CD4-positive, alpha-beta T cell treated with Interleukin-15 for 4 hours (primary cell): Measurements from ENCODE around the gene AKIRIN2.

Source experiments
- DNase-seq: peaks from one replicate; pipeline ENCODE4 v3.0.0-alpha.2; 2020; ENCODE audit warnings: low spot score

Gene AKIRIN2

DNA sequence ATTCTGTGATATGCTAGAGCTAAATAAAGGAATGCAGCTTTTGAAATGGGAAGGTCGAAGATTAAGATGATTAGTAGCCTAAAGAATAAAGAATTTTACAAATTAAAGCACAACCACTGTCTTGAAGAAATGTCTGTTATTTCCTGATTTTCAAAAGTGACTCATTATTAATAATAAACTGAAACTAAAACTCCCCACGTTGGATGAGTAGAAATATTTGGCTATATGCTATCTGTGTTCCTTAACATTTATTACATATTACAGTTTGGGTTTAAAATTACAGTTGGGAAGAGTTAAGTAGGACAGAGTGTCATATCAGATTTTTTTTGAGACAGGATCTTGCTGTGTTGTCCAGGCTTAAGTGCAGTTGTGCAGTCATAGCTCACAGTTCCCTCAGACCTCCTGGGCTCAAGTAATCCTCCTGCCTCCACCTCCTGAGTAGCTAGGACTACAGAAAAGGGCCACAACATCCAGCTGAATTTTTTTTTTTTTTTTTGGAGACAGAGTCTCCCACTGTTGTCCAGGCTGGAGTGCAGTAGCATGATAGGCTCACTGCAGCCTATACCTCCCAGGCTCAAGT lies 47.1 kb downstream of the AKIRIN2 start:
- no peak for DNase-seq

DNA sequence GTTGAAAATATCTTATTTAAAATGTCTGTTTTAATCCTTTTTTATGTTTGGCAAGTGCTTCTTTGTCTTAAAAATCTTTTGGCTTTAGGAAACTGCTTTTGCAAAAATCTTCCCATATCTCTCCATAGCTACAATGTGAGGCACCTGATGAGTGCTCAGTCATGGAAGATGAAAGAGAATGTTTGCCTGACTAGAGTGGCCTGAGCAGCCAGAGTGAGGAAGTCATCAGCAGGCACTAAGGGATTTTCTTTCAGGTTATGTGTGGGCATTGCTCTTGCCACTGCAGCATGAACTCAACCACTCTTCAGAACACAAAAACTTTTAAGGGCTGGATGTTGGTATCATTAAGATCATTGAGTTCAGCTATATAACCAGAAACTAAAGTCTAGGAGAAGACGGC lies 47.9 kb downstream of the AKIRIN2 start:
- no peak for DNase-seq

DNA sequence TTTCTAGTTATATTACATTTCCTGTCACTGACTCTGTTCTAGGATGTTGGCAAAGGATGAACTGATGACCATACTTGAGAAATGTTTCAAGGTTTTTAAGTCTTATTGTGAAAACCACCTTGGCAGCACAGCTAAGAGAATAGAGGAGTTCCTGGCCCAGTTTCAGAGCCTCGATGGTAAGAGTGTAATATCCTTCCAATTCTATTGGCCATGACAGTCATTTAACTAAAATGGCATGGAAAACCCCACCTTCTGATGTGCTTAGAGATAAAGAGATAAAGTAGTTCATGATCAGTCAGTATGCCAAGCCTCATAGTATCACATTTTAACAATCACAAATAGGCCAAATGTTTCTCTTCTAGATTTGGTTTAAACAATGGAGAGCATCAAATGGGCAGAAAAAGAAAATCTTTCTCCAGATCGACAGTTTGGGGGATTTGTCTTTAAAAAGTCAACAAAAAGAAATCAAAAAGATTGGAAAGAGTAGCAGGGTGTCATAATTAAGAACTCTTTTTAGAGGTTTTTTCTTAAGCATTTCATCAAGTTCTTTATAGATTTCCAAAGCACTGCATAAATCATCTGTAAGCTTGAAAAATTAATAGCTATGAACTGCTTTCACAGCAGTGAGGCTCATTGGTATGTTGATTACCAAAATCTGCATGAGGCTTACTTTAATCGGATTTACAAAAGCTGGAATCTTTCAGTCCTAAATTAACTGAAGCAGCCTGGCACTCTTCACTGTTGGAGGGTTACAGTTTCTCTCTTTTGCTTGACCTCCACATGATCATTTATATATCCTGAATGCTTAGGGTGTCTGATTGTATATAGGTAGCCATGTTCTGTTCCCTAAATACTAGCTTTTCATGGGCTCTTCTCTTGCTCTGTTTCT lies 48.7 kb downstream of the AKIRIN2 start:
- peak; percentile 10 for DNase-seq

DNA sequence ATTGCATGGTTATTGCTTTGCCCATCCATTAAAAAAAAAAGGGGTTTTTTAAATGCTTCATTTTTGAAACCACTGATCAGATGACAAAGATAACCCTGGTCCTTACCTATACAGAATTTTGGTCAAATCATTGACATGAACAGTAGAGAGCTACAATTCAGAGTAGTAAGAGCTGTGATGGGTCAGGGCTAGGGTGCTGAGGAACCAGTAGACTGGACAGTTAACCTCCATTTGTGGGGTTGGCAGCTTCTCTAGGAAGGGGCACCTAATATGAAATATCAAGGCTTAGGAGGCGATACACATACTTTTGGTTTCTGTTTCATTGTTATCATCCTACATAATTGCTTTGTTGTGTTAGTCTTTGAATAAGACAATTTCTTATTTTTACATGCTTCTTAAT lies 57.0 kb downstream of the AKIRIN2 start:
- DNase-seq: peak; percentile 13

DNA sequence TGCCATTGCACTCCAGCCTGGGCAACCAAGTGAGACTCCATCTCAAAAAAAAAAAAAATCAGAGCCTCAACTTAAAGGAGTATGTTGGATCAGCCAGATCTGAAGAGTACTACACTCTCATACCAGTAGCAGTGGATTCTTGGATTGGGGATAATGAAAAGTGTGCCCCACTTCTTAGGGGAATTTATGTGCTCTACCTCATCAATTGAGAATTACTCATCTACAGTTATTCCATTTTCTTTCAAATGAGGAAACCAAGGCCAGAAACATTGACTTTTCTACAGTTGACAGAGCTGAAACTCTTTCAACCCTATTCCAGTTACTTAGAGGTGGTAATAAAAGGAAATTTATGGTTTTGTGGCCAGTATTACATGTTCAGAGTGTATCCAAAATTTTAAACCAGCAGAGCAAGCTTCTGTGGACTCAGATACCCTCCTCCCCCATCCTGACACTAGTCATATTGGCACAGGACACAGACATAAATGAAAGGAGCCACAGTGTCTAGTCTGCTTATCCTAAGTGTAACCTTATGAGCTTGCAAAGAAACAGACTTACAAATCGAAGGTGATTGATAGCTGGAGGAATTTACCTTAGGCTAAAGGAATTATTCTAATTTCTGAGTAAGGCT lies 60.9 kb downstream of the AKIRIN2 start:
- DNase-seq: no peak

DNA sequence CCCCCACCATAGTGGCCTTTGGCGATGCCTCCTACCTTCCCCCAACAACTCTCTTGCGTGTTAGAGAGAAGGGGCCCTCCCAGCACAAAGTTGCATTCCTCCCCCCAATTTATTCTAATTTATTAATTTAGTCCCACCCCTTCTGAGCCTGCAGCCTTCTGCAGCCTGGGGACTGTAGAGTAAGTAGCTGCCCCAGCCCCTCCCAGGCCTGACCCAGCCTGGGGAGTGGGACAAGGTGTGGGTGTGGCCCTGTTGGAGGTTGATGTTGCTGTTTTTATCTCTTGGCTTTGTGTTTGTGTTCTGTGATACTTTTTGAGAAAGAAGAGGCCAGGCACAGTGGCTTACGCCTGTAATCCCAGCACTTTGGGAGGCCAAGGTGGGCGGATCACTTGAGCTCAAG lies 62.7 kb downstream of the AKIRIN2 start:
- DNase-seq: no peak

DNA sequence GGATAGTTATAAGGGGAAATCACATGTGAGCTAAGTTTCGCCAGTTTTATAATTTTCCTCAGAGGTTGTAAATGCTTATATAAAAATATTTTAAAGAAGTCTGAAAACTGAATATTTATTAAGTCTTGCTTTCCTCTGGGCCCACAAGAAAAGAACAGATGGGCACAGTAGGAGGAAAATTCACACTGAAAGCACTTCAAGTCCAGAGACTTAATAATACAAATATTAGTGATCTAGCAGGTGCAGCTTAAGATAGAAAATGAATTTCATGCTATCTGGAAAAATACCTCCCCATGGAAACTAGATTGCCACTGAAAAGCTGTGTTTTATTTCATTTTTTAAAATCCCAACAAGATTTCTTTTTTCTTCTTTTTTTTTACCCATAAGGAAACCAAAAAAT lies 64.9 kb downstream of the AKIRIN2 start:
- no peak for DNase-seq

DNA sequence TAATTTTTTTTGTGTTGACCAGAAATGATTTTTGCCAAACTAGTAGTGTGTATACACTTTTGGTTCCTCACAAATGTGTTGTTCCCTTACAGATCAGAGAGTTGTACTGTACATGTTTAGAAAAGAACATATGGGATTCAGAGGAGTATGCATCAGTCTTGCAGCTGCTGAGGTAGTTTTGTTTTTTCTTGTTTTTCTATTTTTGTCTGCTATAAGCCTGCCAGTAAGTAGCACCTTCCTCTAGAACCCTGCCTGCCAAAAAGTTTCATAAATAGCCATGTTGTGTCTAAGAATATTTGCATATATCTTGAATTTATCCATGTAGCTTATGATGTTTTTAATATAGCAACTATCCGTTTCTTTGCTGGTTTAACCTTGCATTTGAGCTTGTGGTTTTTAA lies 65.7 kb downstream of the AKIRIN2 start:
- DNase-seq: no peak

DNA sequence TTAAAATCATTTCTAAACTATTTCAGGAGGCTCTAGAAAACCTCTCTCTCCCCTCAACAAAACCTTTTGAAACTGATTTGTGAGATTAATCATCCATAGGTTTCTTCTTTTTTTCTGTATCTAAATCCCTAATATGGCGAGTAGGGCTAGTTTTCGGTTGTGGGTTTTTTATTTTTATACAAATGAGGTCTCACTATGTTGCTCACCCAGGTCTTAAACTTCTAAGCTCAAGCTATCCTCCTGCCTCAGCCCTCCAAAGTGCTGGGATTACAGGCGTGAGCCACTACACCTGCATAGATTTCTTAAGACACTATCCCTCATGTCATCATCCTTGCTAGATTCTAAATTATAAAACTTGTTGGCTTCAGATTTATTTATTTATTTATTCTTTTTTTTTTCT lies 68.2 kb downstream of the AKIRIN2 start:
- no peak for DNase-seq

DNA sequence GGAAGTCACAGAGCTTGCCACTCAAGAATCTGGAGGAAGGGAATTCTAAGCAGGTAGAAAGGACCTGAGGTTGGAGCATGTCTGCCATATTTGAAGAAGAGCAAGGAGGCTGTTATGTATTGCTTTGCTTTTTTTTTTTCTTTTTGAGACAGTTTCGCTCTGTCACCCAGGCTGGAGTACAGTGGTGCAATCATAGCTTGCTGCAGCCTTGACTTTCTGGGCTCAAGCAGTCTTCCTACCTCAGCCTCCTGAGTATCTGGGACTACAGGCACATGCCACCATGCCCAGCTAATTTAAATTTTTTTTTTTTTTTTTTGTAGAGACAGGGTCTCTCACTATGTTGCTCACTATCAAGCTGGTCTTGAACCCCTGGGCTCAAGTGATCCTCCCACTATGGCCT lies 71.3 kb downstream of the AKIRIN2 start:
- no peak for DNase-seq

DNA sequence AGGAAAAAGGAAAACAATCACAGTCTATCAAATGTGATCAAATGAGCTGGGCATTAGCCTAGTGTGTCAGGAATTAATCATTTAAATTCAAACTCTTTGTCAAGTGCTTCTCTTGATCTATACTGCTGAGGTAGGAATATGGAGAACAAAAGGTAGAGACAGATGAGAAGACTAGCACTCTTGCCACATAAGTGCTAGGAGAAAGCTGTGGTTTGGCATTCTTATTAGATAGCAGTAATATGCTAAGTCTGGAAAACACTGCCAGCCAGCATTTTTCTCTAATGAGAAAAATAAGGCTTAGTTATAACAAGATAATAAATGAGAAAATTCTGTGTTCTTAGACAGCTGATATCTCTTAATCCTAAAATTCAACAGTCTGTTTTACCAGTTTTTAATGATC lies 73.2 kb downstream of the AKIRIN2 start:
- DNase-seq: no peak

DNA sequence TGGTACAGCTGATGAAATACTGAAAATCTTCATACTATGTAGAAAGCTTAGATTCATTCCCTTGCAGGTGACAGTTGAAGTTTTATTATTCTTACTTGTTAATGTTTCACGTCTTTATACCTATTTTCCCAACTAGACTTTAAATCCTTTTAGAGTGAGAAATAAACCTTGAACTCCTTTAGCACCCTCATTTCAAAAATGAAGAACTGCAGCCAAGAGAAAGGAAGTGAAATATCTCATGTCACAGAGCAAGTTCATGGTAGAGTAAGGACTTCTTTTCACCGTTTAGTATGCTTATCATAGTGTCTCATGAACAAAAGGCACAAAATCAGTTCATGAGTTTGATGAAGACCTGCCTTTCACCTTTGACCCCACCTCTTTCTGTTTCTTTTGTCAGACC lies 73.6 kb downstream of the AKIRIN2 start:
- DNase-seq: no peak
